HG03460 (cell line): ENCODE measurements around the gene AOC1.

Experiments
- ATAC-seq: cut with Tn5 transposase; IDR thresholded peaks from one replicate; pipeline ENCODE4 v1.9.1; 2021; ENCODE audit not compliant: unreplicated experiment

Gene AOC1

DNA sequence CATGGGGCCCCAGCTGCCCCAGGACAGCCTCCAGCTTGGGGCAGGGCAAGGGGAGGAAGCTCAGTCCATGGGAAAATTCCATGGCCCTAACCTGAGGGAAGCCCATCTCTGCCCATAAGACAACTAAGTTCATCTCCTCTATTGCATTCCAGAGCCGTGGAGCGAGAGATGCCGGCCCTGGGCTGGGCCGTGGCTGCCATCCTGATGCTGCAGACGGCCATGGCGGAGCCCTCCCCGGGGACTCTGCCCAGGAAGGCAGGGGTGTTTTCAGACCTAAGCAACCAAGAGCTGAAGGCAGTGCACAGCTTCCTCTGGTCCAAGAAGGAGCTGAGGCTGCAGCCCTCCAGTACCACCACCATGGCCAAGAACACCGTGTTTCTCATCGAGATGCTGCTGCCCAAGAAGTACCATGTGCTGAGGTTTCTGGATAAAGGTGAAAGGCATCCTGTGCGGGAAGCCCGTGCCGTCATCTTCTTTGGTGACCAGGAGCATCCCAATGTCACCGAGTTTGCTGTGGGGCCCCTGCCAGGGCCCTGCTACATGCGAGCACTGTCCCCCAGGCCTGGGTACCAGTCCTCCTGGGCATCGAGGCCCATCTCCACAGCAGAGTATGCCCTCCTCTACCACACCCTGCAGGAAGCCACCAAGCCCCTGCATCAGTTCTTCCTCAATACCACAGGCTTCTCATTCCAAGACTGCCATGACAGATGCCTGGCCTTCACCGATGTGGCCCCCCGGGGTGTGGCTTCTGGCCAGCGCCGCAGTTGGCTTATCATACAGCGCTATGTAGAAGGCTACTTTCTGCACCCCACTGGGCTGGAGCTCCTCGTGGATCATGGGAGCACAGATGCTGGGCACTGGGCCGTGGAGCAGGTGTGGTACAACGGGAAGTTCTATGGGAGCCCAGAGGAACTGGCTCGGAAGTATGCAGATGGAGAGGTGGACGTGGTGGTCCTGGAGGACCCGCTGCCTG lies 4.3 kb downstream of the AOC1 start:
- ATAC-seq, result no peak

DNA sequence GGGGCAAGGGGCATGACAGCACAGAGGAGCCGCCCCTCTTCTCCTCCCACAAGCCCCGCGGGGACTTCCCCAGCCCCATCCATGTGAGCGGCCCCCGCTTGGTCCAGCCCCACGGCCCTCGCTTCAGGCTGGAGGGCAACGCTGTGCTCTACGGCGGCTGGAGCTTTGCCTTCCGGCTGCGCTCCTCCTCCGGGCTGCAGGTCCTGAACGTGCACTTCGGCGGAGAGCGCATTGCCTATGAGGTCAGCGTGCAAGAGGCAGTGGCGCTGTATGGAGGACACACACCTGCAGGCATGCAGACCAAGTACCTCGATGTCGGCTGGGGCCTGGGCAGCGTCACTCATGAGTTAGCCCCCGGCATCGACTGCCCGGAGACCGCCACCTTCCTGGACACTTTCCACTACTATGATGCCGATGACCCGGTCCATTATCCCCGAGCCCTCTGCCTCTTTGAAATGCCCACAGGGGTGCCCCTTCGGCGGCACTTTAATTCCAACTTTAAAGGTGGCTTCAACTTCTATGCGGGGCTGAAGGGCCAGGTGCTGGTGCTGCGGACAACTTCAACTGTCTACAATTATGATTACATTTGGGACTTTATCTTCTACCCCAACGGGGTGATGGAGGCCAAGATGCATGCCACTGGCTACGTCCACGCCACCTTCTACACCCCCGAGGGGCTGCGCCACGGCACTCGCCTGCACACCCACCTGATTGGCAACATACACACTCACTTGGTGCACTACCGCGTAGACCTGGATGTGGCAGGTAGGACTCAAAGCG lies 5.1 kb downstream of the AOC1 start:
- no peak for ATAC-seq

DNA sequence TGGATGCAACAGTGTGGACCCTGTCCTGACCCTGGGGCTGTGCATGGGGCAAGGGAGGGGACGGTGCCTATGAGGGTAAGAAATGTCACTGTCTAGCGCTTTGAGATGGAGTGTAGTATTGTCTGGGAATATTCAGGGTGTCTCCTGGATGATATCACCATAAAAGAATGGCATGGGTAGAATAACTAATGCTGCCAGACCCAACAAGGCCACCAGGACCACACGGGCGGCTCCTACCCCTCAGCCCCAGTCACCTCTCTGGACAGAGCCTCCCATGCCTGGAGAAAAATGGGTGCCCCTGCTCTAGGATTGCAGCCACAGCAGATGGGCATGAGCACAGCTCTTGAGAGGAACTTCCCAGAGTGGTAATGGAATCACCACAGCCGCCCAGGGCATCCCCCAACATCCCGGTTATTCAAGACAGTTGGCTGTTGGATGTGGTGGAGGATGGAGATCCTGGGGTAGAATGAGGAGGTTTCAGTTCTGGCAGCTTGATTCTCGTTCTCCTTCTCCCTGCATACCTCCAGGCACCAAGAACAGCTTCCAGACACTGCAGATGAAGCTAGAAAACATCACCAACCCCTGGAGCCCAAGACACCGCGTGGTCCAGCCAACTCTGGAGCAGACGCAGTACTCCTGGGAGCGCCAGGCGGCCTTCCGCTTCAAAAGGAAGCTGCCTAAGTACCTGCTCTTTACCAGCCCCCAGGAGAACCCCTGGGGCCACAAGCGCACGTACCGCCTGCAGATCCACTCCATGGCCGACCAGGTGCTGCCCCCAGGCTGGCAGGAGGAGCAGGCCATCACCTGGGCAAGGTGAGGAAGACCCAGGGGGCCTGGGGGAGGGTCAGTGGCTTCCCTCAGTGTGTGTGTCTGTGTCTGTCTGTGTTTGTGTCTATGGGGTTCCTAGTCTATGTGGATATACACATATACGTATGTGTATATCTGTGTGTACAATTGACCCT lies 6.2 kb downstream of the AOC1 start:
- ATAC-seq, result no peak

DNA sequence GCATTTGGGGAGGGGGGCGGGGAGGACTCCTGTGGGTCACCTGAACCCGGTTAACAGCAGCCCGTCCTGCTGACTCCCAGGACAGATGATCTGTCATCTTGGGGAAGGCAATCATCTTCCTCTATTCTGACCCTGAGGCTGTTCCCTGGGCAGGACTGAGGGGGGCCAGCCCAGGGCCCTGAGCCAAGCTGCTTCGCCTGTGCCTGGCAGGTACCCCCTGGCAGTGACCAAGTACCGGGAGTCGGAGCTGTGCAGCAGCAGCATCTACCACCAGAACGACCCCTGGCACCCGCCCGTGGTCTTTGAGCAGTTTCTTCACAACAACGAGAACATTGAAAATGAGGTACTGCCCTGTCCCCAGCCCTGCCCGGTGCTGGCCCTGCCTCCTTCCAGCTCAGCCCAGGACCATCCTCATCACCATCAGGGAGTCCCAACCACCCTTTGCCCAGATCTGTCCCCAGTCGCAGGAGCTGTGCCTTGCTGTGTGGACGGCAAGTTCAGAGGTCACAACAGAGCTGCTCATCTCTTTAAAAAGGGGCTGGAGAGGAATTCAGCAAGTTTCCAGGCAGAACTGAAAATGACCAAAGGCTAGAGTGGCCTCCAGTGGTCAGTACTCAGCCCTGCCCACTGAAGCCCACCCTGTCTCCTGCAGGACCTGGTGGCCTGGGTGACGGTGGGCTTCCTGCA lies 8.1 kb downstream of the AOC1 start:
- no peak for ATAC-seq

DNA sequence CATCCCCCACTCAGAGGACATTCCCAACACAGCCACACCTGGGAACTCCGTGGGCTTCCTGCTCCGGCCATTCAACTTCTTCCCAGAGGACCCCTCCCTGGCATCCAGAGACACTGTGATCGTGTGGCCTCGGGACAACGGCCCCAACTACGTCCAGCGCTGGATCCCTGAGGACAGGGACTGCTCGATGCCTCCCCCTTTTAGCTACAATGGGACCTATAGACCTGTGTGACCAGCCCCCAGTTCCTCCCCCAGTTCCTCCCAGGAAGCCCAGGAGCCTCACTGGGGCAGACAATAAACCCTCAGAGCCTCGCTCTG lies 8.6 kb downstream of the AOC1 start:
- no peak for ATAC-seq

DNA sequence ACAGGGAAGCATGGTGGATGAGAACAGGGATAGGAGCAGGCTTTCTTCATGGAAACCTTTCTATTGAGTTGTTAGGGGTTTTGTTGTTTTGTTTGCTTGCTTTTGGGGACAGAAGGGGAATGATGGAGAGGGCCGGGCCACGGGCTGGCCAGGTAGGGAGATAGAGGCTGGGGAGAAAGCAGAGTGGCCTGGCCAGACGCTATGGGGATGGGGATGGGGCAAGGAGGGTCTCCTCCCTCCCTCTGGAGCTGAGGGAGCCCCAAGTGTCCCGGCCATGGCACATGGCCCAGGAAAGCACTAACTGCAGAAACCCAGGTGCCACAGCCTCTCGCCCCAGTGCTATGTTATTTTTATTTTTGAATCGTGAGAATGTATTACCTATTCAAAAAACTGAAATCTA lies 10.0 kb downstream of the AOC1 start:
- ATAC-seq, result no peak

DNA sequence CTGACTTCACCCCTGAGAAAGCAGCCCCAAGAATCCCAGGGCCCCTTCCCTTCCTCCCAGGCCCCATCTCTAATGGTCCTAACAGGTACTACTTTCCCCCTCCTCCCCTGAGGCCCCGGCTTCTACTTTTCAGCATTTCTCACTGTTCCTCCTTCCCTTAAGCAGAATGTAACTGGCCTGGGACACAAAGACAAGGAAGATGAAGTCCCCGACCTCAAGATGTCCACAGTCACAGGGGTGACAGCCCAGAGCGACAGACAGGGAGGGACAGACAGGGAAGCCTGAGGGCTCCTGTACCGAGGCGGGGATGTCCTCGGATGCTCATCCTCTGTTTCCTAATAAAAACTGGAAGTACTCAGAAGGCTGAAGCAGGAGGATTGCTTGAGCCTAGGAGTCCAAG lies 11.6 kb downstream of the AOC1 start:
- no peak for ATAC-seq

DNA sequence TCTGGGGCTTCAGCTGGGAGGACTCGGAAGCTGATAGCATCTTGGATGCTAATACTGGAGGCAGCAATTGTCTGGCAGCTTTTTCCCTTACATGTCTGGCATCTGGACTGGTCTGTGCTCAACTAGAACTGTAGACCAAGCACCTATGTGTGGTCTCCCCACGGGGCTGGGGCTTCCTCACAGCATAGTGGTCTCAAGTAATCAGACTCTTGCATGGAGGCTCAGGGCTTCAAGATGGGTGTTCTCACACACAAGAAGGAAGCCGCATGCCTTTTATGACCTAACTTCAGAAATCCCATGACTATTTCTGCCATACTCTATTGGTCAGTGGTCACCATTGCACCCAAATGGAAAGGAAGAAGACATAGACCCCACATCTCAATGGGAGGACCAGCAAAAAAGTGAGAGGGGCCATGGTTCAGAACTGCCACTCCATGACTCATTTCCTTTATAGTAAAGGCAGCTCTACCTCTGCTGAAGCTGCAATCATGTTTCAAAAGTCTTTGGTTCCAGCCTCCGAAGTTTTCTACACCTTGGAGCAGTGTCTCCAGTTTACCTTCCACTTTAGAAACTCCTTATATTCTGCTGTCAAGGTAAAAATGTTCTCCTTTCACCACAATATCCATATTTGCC lies 14.7 kb downstream of the AOC1 start:
- no peak for ATAC-seq

DNA sequence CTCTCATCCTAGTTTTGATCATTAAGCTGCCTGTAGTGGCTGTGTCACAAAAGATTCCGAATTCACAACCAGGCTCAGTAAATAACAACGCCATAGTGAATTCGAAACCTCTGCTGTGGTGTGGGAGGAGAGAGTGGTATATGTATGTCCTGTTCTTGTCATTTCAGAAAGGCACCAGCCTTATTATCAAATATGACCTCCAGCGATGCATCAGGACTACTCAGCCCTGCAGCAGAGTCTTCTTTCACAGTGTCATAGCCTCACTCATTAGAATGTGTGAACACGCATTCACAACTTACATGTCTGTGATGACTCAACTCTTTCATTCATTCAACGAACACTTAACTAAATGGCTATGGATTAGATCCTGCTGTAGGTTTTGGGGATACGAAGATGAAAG lies 15.3 kb downstream of the AOC1 start:
- ATAC-seq, result no peak

DNA sequence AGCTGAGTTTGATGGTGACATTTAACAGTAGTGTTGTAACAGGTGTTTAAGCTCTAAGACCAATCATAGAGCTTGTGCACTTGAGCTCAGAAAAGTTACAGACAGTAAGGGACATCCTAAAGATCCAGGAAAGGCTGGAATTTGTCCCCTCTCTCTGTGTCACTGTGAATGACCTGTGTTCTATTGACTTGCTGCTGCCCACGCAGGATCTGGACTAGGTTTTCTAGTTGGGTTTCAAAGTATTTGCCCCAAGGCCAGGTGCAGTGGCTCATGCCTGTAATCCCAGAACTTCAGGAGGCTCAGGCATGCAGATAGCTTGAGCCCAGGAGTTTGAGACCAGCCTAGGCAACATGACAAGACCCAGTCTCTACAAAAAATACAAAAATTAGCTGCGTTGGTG lies 17.1 kb downstream of the AOC1 start:
- no peak for ATAC-seq

DNA sequence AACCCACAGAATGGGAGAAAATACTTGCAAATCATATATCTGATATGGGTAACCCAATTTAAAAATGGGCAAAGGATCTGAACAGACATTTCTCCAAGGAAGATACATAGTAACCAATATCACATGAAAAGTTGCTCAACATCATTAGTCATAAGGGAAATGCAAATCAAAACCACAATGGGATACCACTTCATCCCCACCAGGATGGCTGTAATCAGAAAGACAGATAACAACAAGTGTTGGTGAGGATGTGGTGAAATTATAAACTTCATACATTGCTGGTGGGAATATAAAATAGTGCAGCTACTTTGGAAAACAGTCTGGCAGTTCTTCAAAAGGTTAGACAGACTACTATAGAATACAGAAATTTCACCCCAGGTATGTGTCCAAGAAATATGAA lies 19.3 kb downstream of the AOC1 start:
- no peak for ATAC-seq

DNA sequence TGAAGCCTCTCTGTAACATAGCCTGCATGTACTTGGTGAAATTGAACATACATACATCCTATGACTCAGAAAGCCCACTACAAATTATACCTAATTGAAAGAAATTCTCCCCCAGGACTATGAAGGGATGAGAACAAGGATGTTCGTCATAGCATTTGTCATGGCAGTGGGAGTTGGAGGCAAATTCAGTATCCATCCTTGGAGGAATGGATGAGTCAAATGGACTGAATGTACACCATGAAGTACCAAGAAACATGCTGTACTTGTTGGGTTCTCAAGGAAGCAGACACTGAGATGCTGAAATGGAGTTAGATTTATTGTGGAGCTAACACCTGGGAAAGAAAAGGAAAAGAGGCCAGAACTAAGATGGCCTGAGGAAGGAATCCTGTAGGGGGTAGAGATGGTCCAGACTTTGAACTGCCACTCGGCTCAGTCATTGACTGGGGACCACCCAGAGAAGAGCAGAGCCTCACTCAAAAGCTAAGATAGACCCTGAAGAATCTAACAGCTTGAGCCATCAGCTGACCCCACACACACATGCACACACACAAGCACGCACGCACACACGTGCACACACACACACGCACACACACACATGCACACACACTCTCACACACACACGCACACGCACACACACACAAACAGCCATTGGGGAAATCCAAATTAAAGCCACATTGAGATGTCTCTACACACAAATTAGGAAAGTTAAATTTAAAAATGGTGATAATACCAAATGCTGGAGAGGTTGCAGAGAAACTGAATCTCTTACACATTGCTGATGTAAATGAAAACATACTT lies 22.3 kb downstream of the AOC1 start:
- no peak for ATAC-seq

DNA sequence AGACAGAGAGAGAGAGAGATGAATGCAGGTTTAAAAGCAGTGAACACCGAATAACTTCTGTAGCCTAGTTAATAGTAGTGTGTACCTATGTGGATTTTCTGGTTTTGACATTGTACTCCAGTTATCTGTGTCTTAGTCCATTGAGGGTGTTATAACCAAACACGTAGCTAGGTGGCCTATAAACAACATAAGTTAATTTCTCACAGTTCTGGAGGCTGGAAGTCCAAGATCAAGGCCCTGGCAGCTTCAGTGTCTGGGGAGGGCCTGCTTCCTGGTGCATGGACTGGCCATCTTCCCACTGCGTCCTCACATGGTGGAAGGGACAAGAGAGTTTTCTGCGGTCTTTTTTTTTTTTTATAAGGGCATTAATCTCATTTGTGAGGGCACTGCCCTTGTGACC lies 23.5 kb downstream of the AOC1 start:
- ATAC-seq, result no peak

DNA sequence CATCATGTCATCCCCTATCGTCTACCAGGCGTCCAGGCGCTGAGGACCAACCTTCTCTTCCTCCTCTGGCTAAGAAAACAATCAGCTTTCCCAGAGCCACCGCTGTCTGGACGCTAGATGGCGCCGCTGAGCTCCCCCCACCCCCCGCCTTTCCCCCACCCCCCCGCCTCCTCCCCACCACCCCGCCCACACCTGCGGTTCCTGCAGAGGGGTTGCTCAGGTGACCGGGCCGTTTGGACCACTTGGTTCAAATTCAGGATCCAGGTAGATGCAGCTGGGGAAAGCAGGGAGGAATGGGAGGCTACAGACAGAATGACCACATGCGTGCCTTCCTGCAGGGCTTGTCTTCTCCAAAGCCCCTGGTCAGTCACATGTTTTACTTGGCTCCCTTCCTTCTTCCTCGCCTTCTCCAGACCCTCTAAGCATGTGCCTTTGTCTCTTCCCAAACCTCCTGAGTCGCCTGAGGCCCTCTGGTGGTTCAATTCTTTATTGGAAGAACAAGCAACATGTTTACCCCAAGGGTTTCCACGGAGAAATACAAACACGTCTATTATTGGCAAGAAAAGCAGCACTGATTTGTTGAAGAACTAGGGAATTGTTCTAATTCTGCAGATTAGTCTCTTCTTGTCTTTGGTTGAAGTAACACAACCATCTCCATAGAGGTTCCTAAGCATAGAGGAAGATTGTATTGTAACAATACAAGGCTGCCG lies 24.7 kb downstream of the AOC1 start:
- ATAC-seq, result no peak

DNA sequence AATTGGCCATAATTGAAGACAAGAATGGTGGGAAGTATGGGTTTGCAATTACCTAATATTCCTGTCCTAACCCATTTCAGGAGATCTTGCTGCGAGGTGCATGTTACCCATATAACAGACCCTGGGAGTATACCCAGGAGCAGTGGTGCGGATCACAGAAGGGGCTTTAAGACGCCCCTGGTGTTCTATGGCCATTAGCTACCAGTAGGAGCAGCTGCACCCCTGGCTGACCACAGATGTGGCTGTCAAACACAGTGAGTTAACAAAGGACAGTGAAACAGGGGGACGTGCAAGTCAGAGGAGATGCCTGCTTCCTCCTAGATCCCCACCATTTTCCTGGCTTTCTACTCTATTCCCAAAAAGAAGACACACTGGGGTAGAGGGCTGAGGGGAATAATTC lies 25.2 kb downstream of the AOC1 start:
- ATAC-seq, result no peak

DNA sequence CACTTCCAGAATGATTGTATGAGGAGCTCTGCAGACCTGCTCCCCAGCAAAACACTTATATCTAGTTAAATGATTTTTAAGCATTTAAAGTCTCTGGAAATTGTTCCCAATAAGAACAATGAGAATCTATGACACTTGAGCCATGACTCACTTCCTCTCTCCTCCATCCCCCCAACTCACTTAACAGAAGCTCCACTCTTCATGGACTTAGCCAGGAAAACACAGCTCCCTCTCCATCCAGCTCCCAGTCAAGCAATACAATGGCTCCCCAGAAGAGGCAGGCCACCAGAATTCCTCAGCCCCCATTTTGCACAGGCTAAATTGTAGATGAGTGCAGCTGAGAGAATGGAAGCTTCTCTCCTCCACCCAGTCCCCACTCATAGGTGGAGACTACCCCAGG lies 27.0 kb downstream of the AOC1 start:
- ATAC-seq, result no peak

DNA sequence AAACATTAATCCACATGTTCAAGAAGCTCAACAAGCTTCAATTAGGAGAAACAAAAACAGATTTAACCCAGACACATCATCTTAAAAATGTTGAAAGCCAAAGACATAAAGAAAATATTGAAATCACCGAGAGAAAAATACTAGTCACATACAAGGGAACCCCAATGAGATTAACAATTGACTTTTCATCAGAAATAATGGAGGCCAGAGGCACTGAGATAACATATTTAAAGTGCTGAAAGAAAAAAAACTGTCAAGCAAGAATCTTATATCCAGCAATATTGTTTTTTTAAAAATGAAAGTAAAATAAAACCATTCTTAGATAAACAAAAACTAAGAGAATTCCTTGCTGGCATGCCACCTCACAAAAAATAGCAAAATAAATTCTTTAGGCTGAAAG lies 28.9 kb downstream of the AOC1 start:
- ATAC-seq, result no peak

DNA sequence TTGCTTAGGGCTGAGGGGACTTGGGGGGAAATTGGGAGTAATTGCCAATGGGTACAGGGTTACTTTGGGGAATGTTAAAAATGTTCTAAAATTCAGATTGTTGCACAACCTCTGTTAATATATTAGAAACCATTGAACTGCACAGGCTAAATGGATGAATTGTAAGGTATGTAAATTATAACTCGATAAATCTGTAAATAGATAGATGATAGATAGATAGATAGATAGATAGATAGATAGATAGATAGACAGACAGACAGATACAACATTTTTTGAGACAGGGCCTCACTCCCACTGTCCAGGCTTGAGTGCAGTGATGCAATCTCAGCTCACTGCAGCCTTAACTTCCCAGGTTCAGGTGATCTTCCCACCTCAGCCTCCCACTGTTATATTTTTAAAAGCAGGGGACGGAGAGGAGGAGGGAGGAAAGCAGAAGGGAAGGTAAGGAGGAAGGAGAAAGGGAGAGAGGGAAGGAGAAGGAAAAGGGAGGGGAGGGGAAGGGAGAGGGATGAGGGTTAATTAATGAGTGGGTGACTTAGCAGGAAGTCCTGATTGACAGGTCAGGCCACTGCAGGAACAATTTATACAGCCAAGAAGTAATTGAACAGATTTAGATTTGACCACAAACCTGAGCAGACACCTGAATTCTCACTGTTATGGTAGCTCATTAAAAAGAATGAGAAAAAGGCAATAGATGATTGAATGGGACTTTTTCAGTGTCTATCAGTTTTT lies 38.7 kb downstream of the AOC1 start:
- no peak for ATAC-seq
